GM18868 (cell line): ENCODE results near the gene FGL2.
"Not testable (repeated sequence)": the region's sequence is repeated elsewhere in the genome, so short reads cannot be mapped to it uniquely, and the experiment has no call there.

Experiments
- ATAC-seq: cut with Tn5 transposase; IDR thresholded peaks from one replicate; pipeline ENCODE4 v1.9.1; 2021; ENCODE audit warnings: mild to moderate bottlenecking, moderate library complexity; ENCODE audit not compliant: unreplicated experiment

Gene FGL2

DNA sequence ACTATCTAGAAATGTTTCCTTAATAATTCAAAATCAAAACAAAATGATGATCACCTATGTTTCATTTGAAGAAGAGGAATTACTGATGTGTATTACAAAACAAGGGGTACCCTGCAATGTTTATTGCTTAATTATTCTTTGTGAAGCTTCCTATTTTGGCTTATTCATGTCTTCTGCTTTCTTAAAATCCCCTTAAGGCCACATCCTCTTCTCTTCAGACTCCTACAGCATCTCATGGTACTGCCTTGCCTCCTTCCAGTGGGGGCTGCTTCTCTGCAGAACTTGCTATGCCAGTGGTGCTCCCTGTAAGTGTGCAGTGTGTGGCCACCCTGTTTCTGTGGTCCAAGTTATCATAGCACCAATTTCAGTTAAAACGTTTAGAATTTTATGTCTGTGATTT, 42.2 kb downstream of the FGL2 start:
- ATAC-seq, result peak; percentile 71

GRCh38 chr7:77157034-77157433, 42.6 kb downstream of the FGL2 start:
- peak; percentile 75 for ATAC-seq

DNA sequence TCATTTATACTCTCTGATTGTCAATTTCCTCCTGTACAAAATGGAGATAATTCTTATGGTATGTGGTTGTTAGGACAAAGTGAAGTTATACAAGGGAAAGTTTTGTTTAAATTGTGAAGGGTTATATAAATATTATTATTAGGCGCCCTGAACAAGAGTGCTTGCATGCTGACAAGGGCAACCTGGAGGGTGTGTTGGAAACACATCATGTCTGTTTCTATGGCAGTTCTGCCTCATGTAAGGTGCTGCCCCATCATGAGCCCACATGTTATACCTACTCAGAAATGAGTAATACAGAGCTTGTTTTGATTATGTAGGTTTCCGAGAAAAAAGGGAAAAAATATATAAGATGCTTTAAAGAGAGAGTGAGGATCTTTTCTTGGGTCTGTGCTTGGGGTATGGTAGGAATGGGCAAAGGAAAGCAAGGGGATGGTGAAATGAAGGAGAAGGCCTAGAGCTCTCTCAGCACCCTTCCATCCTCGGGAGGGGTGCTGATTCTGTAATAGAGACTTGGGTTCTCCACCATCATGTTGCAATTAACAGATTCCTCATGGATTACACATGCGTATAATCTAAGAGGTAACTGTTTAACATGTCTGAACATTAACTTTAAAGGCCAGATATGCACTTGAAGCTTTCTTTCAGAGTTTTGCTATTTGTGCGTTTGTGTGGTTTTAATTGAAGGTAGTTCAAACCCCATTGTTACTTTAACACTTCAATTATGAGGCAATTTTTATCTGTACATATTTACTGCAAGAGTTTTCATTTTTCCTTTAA, 43.8 kb downstream of the FGL2 start:
- not testable (repeated sequence) for ATAC-seq

DNA sequence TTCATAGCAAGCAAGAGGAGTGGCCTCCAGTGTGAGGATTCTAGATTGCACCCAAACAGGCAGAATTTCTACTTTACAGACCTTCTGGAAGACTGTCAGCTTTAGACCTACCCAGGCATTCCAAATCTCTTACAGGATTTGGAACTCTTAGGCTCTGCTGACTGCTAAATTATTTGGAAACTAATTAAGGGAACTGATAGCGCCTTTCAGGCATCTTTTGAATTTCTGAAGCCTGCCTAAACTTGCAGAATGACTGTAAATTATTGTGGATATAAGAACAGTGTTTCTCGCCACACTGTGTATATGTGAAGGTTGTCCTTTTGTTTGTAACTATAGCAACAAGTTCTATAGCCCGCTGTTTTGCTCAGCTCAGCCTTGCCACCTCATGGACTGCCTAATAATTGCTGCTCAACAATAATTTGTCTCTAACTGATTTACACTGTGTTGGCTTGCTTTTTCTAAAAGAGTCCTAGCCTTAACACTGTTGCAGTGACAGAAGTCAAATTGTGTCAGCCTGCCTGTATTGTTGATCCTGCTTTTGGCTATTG, 44.6 kb downstream of the FGL2 start:
- peak; percentile 60 for ATAC-seq

- ATAC-seq, result not testable (repeated sequence)
Measured at GRCh38 chr7:77152232-77152631, 47.4 kb downstream of the FGL2 start.
